OCI-LY3 (cell line): ENCODE data around the gene RTCA.

ENCODE experiments used
- EZH2phosphoT487 ChIP-seq: fragments of 200-600 bp; shearing (Covaris generic); IDR thresholded peaks from 2 replicates; pipeline ENCODE4 v1.6.1; 2018; ENCODE audit warnings: antibody characterized with exemption, mixed run types, low read depth
- TF ChIP-seq, protein P1 (sequence below): fragments of 200-600, 300-600 bp; sonication (generic); IDR thresholded peaks from 2 replicates; pipeline ENCODE4 v1.5.1; 2014; ENCODE audit warnings: antibody characterized with exemption, low read length, low read depth

DNA sequence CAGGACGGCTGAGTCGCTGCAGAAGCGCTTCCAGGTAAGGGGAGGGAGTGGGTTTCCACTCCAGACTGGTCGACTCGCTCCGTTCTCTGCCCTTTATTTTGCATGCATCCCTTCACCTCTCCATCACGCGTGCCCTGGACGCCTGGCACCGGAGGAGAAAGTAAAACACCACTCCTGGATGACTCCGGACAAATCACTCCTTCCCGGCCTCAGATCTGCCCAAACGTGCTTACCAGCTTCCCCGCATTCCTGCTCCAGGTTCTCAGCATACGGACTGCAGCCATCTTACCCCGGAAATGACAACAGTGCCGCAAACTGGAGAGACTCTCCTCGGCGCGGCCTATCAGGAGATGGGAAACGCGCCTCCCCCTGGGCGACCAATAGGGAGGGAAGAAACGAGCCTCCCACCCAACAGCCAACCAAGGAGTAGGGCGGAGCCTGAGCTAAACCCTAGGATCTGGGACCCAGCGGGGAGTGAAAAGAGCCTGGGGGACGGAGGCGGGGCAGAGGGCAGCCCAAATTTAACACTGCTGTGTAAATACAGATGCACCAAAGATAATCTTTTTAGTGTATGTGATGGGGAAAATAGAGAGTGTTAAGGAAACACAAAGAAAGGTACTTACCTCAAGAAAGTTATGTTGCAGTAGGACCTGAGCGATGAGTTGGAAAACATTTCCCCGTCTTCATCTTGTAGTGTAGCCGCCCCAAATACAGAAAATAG, 16.3 kb upstream of the RTCA start, which contains the start of gene DBT:
- TF ChIP-seq, protein P1, sequence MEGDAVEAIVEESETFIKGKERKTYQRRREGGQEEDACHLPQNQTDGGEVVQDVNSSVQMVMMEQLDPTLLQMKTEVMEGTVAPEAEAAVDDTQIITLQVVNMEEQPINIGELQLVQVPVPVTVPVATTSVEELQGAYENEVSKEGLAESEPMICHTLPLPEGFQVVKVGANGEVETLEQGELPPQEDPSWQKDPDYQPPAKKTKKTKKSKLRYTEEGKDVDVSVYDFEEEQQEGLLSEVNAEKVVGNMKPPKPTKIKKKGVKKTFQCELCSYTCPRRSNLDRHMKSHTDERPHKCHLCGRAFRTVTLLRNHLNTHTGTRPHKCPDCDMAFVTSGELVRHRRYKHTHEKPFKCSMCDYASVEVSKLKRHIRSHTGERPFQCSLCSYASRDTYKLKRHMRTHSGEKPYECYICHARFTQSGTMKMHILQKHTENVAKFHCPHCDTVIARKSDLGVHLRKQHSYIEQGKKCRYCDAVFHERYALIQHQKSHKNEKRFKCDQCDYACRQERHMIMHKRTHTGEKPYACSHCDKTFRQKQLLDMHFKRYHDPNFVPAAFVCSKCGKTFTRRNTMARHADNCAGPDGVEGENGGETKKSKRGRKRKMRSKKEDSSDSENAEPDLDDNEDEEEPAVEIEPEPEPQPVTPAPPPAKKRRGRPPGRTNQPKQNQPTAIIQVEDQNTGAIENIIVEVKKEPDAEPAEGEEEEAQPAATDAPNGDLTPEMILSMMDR, result no peak
- no peak for TF ChIP-seq EZH2phosphoT487
